Kidney (tissue), 14 donors: ENCODE measurements around the gene PAX5. TPM values are rescaled to one million over a fixed set of nuclear protein-coding genes. Genes with fewer than 3 reads are reported as not detected.

Experiments
- DNase-seq, 5 donors: peaks; one replicate each; pipeline ENCODE4 v3.0.0-alpha.2; 2013 to 2020
- FAIRE-seq: peaks from 2 replicates; lab custom pipeline; 2012; peaks lifted over from hg19 to GRCh38; lab: Jason Lieb, UNC
- H3K27ac ChIP-seq, 2 donors: one replicate each; pipeline ENCODE4 v1.7.0; 2013; ENCODE audit warnings: low read depth in 2 of 2, low read length in 2 of 2, inconsistent platforms in 1 of 2
- H3K27me3 ChIP-seq: one replicate; pipeline ENCODE4 v1.7.1; 2013; ENCODE audit warnings: low read length, inconsistent platforms; ENCODE audit not compliant: control insufficient read depth, insufficient read depth
- H3K36me3 ChIP-seq, 3 donors: one replicate each; pipeline versions ENCODE4 v1.7.0 to v1.7.1; 2013; ENCODE audit warnings: low read length in 3 of 3, control low read depth in 1 of 3, inconsistent platforms in 1 of 3; ENCODE audit not compliant: insufficient read depth in 3 of 3, control insufficient read depth in 2 of 3
- H3K4me1 ChIP-seq, 3 donors: one replicate each; pipeline versions ENCODE4 v1.7.0 to v1.7.1; 2013; ENCODE audit warnings: low read length in 3 of 3, inconsistent platforms in 1 of 3, low read depth in 1 of 3; ENCODE audit not compliant: control insufficient read depth in 2 of 3, insufficient read depth in 2 of 3
- H3K4me3 ChIP-seq, 3 donors: one replicate each; pipeline versions ENCODE4 v1.7.0 to v1.8.1; 2013; ENCODE audit warnings: low read length in 3 of 3, control low read depth in 1 of 3, inconsistent platforms in 1 of 3
- H3K9ac ChIP-seq, 3 donors: one replicate each; pipeline versions ENCODE4 v1.7.0 to v1.7.1; 2013; ENCODE audit warnings: low read length in 3 of 3, control low read depth in 1 of 3, inconsistent platforms in 1 of 3
- H3K9me3 ChIP-seq, 3 donors: one replicate each; pipeline versions ENCODE4 v1.7.0 to v1.7.1; 2013; ENCODE audit warnings: low read length in 3 of 3, control low read depth in 1 of 3, inconsistent platforms in 1 of 3; ENCODE audit not compliant: control insufficient read depth in 2 of 3, insufficient read depth in 1 of 3
- intact Hi-C: fragments of 100-400 bp; cut with DNase I; formaldehyde crosslinking; loops from one replicate; pipeline ENCODE4 v1.11.1; 2022
- polyA plus RNA-seq: library from polyadenylated mRNA; stranded (reverse); fragments of 350-450 nt; fragmentation: Illumina TruSeq; extraction: RNeasy Lipid Tissue Mini Kit (QIAGEN cat#74804); gene quantifications from one replicate; pipeline ENCODE4 v1.2.3, GENCODE V29; 2014; ENCODE audit warnings: low read depth, low replicate concordance; ENCODE audit not compliant: insufficient read depth
- total RNA-seq: library from RNA; stranded (reverse); fragmentation: NEBNext Ultra II Directional; extraction: Animal tissue kit (Norgen Biotek cat#: 25700); gene quantifications from one replicate; pipeline ENCODE4 v1.2.1, GENCODE V29; 2021
- TF ChIP-seq, protein P1 (sequence below): IDR thresholded peaks from 3 replicates; pipeline ENCODE4 v1.5.1; 2012; ENCODE audit warnings: mild to moderate bottlenecking, moderate library complexity, borderline replicate concordance; ENCODE audit not compliant: insufficient read depth; ENCODE audit errors: extremely low read depth
- donor health status: control.
- donor health status: control.
- donor health status: control.
- donor health status: control.
- donor health status: control.
- donor health status: DM: yes; HTN: yes; CAD: no.
- donor health status: Normal renal cell carcinoma (clear cell type).

Gene PAX5
- total and polyA plus RNA-seq, 2 donors from 2014 or later: 2.7 TPM; not detected in 1

DNA sequence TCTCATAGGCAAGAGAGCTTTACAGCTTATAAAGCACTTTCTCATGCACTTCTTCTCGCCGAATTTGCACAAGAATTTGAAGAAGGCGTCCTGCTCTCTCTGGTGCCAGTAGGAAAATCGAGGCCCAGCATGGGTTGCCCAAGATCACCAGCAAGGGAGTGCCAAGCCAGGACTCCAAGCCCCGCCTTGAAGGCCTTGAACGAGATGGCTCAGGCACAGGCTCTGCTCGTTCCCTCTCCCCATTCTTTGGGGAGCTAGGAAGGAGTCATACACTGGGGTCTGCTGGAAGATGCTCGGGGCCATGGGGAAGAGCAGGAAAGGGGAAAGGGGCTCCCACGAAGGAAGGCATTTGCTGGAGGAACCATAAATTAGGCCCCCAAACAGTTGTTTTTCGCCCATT is 46.7 kb downstream of the PAX5 start:
- Histone ChIP-seq H3K4me1 (no peaks in the 10 kb centered on the region), H3K9ac (no peak overlapping the region), H3K9me3 (peaks cover 0 to 11% (median 3%) of the 10 kb centered on the region in 3 donors), H3K36me3 (no peaks in the 10 kb centered on the region), H3K4me3 (no peak overlapping the region), H3K27ac (no peak overlapping the region), H3K27me3 (peaks cover 45% of the 10 kb centered on the region)
- no peak for FAIRE-seq
- intact Hi-C loops: no loop called here
- TF ChIP-seq, protein P1, sequence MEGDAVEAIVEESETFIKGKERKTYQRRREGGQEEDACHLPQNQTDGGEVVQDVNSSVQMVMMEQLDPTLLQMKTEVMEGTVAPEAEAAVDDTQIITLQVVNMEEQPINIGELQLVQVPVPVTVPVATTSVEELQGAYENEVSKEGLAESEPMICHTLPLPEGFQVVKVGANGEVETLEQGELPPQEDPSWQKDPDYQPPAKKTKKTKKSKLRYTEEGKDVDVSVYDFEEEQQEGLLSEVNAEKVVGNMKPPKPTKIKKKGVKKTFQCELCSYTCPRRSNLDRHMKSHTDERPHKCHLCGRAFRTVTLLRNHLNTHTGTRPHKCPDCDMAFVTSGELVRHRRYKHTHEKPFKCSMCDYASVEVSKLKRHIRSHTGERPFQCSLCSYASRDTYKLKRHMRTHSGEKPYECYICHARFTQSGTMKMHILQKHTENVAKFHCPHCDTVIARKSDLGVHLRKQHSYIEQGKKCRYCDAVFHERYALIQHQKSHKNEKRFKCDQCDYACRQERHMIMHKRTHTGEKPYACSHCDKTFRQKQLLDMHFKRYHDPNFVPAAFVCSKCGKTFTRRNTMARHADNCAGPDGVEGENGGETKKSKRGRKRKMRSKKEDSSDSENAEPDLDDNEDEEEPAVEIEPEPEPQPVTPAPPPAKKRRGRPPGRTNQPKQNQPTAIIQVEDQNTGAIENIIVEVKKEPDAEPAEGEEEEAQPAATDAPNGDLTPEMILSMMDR: no peak
- DNase-seq: no peak

DNA sequence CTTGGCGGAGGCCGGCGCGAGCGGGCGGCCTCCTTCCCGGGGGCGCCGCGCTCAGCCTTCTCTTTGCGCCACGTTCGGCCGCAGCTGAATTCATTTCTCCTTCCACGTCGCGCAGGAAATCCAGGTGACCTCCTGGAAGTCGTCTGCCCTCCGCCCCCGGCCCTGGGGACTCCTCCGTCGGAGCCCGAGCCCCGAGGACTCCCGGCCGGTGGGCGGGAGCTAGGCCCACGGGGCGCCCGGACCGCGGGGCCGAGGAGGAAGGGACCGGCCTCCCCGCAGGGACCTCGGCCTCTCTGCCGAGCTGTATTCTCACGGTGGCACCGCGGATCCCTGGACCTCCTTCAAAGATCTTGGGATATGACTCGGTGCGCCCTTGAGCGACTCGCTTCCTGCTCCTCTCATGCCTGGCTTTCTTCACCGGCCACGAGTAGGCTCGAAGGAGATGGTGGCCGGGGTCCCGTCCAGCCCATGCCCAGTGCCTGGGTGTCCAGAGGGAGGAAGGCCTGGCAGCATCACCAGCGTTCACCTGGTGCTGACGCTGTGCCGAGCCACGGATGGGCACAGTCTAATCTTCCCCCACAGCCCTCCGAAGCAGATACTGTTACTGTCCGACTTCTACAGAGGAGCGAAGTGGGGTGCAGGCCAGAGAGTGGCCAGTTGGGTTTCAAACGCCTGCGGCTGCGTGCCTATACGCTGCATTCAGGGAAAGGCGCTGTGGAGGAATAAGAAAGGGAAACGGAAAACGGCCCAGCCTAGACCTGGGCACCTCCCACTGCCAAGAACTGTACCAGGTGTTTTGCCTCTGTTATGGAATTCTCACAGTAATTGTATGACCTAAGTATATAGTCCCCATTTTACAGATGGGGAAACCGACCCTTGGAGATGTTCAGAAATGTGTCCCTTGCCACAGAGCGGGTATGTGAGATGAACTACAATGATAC is 47.3 kb downstream of the PAX5 start:
- Histone ChIP-seq H3K36me3 (no peaks in the 10 kb centered on the region), H3K27ac (no peak overlapping the region), H3K4me1 (no peaks in the 10 kb centered on the region), H3K27me3 (peaks cover 48% of the 10 kb centered on the region), H3K9ac (no peak overlapping the region), H3K4me3 (no peak overlapping the region), H3K9me3 (peaks cover 0 to 11% (median 3%) of the 10 kb centered on the region in 3 donors)
- intact Hi-C loops: no loop called here
- TF ChIP-seq, protein P1: no peak
- DNase-seq: no peak
- no peak for FAIRE-seq

DNA sequence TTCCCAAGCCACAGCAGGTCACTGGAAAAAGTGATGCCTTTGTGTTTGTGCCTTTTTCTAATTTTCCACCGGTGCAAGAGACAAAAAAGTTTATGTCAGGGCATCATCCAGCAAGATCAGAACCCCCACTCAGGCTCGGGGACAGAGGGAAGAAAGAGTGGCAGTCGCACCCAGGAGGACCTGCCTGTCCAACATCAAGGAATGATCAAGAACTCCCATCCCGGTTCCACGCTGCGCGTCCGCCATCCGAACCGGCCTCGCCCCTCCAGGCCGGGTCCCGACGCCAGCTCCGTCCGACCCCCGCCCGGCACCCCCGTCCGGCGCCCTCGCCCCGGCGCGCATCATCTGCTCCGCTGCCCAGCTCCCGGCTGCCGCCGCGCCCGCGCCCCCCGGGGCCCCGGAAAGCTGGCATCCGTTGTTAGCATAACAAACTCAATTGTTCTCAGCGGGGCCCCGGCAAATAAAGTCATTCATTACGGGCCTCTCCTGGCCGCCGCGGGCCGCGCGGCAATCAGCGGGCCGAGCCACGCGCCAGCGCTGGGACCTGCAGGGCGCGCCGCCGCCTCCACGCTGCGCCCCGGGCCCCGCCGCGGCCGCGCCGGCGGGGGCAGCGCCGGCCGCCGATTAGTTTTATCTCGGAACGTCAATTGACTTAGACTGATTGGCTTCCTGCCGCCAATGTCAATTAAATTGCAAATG is 48.1 kb downstream of the PAX5 start:
- Histone ChIP-seq H3K9me3 (peaks cover 0 to 3% (median 0%) of the 10 kb centered on the region in 3 donors), H3K27me3 (peaks cover 48% of the 10 kb centered on the region), H3K4me1 (no peaks in the 10 kb centered on the region), H3K27ac (no peak overlapping the region), H3K9ac (no peak overlapping the region), H3K4me3 (no peak overlapping the region), H3K36me3 (no peaks in the 10 kb centered on the region)
- TF ChIP-seq, protein P1: no peak
- intact Hi-C loops: no loop called here
- peak in 2 of 5 donors; percentile 37 to 41 for DNase-seq
- FAIRE-seq: no peak
